H1 (cell line): ENCODE measurements around the gene SH3PXD2A. TPM values are rescaled to one million over a fixed set of nuclear protein-coding genes. Genes with fewer than 3 reads are reported as not detected.

Experiments
- CHD2 ChIP-seq: IDR thresholded peaks from 2 replicates; pipeline ENCODE4 v1.6.1; 2012; ENCODE audit warnings: low read length, improper control_type of control experiment
- HDAC6 ChIP-seq: IDR thresholded peaks from one replicate; pipeline ENCODE4 v1.7.1; 2012; ENCODE audit warnings: low read depth, mild to moderate bottlenecking, inconsistent platforms, low read length, moderate library complexity
- MAFK ChIP-seq: IDR thresholded peaks from 2 replicates; pipeline ENCODE4 v1.6.1; 2012; ENCODE audit warnings: low read depth, mild to moderate bottlenecking, improper control_type of control experiment, low read length
- SP4 ChIP-seq: IDR thresholded peaks from 2 replicates; pipeline ENCODE4 v1.6.1; 2012; ENCODE audit warnings: low read length, inconsistent platforms
- TBP ChIP-seq: IDR thresholded peaks from 2 replicates; pipeline ENCODE4 v1.6.1; 2011; ENCODE audit warnings: low read depth, low read length, improper control_type of control experiment
- polyA plus RNA-seq, 7 experiments: library from polyadenylated mRNA; depleted of rRNA in 3 of 7; stranded (reverse) in 5 of 7; unstranded in 2 of 7; fragments of >200 nt in 5 of 7; fragments of 200-250 nt in 2 of 7; gene quantifications; 1 replicate in 5 of 7; 2 replicates in 1 of 7; 4 replicates in 1 of 7; pipeline versions ENCODE4 v1.2.1 to v1.2.3, GENCODE V29; 2011 to 2013; ENCODE audit warnings: missing spikeins in 2 of 7, mixed read lengths in 2 of 7
- total RNA-seq: library from RNA; stranded (reverse); fragmentation: NEBNext Ultra II Directional; extraction: Animal tissue kit (Norgen Biotek cat#: 25700); gene quantifications from 2 replicates; pipeline ENCODE4 v1.2.1, GENCODE V29; 2021
- TF ChIP-seq, protein P1 (sequence below): fragments of 300-600 bp; sonication (generic); IDR thresholded peaks from 2 replicates; pipeline ENCODE4 v1.7.1; 2012; ENCODE audit warnings: low read length, moderate library complexity, mild to moderate bottlenecking, inconsistent platforms; ENCODE audit not compliant: insufficient replicate concordance

SH3PXD2A gene
- total and polyA plus RNA-seq, 2 of the 8 experiments (the other 6 are each of a cell fraction or from before 2014, with no cell fraction given): 5.4 to 16.3 TPM

DNA sequence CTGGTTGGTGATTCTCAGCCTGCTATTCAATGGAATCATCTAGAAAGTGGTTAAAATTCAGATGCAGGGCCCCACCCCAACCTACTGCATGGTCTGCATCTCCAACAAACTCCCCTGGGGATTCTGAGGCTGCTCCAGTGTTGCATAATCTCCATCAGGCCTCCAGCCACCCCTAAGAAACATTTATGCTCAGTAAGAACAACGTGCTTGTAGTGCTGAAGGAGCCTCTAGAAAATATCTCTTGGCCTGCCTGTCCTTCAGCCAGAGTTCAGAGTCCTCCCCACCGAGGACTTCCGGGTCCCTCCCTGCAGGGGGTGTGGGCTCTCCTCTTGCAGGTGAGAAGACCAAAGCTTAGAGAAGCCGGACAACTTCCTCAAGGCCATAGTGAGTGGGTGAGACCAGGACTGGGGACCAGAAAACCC, 159.8 kb downstream of the SH3PXD2A start (continued):
- TF ChIP-seq SP4 (no peak), CHD2 (no peak), MAFK (no peak), HDAC6 (no peak), TBP (no peak)
- TF ChIP-seq, protein P1, sequence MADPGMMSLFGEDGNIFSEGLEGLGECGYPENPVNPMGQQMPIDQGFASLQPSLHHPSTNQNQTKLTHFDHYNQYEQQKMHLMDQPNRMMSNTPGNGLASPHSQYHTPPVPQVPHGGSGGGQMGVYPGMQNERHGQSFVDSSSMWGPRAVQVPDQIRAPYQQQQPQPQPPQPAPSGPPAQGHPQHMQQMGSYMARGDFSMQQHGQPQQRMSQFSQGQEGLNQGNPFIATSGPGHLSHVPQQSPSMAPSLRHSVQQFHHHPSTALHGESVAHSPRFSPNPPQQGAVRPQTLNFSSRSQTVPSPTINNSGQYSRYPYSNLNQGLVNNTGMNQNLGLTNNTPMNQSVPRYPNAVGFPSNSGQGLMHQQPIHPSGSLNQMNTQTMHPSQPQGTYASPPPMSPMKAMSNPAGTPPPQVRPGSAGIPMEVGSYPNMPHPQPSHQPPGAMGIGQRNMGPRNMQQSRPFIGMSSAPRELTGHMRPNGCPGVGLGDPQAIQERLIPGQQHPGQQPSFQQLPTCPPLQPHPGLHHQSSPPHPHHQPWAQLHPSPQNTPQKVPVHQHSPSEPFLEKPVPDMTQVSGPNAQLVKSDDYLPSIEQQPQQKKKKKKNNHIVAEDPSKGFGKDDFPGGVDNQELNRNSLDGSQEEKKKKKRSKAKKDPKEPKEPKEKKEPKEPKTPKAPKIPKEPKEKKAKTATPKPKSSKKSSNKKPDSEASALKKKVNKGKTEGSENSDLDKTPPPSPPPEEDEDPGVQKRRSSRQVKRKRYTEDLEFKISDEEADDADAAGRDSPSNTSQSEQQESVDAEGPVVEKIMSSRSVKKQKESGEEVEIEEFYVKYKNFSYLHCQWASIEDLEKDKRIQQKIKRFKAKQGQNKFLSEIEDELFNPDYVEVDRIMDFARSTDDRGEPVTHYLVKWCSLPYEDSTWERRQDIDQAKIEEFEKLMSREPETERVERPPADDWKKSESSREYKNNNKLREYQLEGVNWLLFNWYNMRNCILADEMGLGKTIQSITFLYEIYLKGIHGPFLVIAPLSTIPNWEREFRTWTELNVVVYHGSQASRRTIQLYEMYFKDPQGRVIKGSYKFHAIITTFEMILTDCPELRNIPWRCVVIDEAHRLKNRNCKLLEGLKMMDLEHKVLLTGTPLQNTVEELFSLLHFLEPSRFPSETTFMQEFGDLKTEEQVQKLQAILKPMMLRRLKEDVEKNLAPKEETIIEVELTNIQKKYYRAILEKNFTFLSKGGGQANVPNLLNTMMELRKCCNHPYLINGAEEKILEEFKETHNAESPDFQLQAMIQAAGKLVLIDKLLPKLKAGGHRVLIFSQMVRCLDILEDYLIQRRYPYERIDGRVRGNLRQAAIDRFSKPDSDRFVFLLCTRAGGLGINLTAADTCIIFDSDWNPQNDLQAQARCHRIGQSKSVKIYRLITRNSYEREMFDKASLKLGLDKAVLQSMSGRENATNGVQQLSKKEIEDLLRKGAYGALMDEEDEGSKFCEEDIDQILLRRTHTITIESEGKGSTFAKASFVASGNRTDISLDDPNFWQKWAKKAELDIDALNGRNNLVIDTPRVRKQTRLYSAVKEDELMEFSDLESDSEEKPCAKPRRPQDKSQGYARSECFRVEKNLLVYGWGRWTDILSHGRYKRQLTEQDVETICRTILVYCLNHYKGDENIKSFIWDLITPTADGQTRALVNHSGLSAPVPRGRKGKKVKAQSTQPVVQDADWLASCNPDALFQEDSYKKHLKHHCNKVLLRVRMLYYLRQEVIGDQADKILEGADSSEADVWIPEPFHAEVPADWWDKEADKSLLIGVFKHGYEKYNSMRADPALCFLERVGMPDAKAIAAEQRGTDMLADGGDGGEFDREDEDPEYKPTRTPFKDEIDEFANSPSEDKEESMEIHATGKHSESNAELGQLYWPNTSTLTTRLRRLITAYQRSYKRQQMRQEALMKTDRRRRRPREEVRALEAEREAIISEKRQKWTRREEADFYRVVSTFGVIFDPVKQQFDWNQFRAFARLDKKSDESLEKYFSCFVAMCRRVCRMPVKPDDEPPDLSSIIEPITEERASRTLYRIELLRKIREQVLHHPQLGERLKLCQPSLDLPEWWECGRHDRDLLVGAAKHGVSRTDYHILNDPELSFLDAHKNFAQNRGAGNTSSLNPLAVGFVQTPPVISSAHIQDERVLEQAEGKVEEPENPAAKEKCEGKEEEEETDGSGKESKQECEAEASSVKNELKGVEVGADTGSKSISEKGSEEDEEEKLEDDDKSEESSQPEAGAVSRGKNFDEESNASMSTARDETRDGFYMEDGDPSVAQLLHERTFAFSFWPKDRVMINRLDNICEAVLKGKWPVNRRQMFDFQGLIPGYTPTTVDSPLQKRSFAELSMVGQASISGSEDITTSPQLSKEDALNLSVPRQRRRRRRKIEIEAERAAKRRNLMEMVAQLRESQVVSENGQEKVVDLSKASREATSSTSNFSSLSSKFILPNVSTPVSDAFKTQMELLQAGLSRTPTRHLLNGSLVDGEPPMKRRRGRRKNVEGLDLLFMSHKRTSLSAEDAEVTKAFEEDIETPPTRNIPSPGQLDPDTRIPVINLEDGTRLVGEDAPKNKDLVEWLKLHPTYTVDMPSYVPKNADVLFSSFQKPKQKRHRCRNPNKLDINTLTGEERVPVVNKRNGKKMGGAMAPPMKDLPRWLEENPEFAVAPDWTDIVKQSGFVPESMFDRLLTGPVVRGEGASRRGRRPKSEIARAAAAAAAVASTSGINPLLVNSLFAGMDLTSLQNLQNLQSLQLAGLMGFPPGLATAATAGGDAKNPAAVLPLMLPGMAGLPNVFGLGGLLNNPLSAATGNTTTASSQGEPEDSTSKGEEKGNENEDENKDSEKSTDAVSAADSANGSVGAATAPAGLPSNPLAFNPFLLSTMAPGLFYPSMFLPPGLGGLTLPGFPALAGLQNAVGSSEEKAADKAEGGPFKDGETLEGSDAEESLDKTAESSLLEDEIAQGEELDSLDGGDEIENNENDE: no peak
- TF ChIP-seq, all 59 proteins: peak for 0
